AG20443 (cell line): ENCODE data around the gene ACOX2.
"Not testable (repeated sequence)": the region's sequence is repeated elsewhere in the genome, so short reads cannot be mapped to it uniquely, and the experiment has no call there.

Experiments used
- DNase-seq: peaks from one replicate; pipeline ENCODE4 v3.0.0; 2012; ENCODE audit warnings: low spot score, mixed read lengths

The ACOX2 gene

DNA sequence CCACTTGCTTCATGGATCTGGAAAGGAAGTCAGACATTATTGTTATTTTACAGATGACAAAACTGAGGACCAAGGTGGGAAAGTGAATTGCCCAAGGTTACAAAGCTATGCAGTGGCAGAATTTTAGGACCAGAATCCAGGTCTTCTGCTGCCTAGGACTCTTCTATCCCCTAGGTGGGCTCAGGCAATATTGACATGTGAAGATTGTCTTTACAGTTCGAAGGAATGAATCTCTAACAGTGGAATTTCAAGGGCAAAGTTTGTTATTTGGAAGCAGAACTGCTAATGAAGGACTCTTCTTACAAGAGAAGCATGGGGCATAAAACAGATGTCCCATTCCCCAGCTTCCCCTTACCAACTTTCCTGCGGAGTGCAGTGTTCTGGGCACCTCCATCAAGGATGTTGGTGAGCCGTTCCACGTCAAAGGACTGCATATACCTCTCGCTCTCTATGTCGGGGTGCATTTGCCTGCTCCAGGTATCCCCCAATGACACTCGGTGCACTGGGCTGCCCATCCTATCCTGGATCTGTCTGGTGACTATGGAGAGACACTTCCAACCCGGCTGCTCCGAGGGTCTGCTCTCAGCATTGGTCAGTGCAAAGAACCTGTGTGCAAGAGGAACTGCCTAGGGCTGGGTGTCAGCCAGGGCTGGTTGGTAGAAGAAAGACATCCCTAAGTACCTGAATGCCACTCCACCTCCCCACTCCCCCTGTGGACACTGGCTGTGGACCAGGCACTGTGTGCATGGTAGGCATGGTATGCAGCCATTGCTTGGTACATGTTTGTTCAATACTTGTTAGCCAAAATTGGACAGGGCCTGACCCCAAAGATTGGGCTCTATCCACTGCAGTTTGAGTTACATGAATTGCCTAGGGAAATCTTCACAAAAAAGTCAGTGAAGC is 2.1 kb downstream of the ACOX2 start:
- no peak for DNase-seq

DNA sequence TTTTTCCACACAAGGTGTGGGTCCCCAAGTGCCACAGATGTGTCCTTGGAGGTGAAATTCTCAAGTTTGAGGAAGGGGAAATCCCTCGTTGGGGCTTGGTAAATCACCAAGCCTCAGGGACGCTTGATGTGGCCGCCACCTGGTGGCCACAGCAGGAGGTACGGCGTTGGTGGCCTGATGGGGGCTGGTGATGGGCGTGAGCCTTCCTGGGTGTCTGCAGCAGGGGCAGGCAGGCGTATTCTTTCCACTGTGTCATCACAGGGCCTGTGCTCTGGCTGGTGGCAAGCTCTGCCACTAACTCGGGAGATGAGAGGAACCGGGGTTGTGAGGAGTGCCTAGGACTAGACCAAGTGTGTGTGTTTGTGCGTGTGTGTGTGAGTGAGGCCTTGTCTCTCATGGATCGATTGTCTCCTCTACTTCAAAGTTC is 4.2 kb downstream of the ACOX2 start:
- peak; percentile 86 for DNase-seq

DNA sequence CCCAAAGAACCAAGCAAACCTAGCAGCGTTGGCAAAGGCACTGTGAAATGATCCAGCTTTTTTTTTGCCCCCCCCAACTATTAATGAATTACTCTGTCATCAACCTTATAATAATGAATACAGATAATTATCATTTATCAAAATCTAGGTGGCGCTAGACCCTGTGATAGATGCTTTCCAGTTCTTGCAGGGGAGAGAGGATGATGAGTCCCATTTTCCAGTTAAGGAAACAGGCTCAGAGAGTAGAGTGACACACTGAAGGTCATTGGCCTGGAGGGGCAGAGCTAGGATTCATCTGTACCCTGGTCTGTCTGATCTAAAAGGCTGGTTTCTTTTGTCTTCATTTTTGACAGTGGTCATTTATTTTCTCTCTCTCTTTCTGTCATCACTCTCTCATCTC is 5.0 kb downstream of the ACOX2 start:
- DNase-seq: no peak

DNA sequence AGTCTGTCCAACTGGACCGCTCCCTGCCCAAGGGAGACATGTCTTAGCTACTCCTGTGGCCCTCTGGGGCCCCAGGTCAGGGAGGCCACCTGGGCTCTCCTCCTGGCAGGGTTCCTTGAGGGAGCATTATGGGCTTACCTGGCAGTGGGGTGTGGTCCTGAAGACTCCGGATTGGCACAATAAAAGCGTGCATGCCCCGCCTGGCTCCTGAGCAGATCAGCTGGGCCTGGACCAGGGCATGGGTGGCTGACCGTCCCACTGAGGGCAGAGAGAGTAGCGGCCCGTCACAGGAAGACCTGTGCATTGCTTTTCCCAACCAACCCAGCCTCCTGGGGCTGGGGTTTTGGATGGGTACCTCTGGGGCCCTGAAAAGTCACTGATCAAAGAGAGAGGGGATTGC is 5.4 kb downstream of the ACOX2 start:
- no peak for DNase-seq

DNA sequence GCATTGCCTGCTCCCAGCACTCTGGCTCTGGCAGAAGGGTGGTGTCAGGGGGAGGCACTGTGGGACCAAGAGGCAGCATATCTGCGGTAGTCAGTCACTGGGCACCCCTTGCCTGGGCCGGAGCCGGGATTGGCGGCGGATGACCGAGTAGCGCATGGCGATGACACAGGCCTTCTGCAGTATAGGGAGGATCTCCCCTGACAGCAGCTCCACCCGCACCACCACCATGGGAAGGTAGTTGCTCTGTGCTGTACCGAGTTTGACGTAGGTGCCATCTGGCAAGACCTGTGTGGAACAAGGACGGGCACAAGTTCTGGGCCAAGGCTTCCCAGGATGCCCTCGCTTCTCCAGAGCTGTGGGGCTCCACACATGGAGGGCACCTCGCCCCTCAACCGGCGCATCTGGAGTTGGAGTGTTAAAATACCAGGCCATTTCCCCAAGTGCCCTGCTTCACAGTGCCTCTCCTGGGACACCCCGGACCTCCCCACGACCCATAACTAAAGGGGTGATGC is 6.6 kb downstream of the ACOX2 start:
- DNase-seq: no peak

DNA sequence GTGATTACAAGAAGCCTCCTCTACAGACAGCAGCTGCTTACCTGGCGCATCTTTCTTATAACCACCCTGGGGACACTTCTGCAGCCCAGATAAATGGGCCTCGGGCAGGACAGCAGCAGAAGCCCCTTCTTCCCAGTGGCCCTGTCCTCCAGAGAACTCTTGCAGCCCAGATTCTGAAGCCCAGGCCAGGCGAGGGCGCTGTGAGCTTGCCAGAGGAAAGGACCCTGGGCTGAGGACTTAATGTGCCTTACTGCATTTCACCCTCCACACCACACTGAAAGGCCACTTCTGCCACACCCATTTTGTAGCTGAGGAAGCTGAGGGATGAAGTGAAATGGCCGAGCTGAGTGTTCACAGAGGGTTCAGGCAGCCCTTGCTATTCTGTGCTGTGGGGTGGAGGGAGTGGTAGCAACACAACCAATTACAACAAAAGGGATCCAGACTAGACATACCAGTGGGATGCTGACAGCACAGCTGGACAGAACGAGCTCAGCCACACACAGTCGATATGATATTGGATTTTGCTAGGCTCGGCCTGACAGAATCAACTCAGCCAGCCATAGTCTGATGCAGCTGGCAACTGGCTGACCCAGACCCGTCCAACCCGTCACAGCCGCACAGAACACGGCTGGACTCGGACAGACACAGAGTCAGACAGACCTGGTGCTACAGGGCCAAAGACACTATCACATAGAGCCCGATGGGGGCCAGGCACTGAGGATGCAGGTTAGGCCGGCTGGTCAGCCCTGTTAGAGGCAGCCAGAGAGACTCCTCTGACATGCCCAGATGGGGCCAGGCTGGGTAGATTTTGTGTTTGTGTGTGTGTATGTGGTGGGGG is 7.3 kb downstream of the ACOX2 start:
- peak; percentile 43 for DNase-seq

GRCh38 chr3:58528629-58529028 is 8.4 kb downstream of the ACOX2 start:
- no peak for DNase-seq

- DNase-seq: not testable (repeated sequence)
Measured at GRCh38 chr3:58527440-58527839, 9.6 kb downstream of the ACOX2 start.

DNA sequence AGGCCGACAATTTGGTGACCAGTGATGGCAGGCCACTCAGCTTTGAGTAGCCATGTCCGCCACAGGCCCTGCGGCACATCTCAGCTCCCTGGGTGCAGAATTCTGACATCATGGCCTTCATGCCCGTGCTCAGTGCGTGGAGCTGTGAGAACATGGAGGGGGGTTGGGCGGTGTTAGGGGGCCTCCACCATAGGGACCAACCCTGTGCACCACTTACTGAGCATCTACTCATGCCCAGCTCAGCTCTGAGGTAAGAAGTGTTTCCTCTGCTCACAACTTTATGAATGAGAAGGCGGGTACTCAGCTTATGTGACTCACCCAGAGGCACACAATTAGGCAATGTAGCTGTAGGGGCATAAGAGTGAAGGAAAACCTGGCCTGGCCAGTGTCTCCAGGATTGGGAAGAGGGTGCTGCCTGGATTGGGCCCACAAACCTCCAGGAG is 10.5 kb downstream of the ACOX2 start:
- DNase-seq: peak; percentile 94

GRCh38 chr3:58524326-58524888 is 12.6 kb downstream of the ACOX2 start:
- no peak for DNase-seq

- DNase-seq: no peak
Measured at GRCh38 chr3:58522759-58523425, 14.1 kb downstream of the ACOX2 start.

GRCh38 chr3:58521917-58522631 is 14.9 kb downstream of the ACOX2 start:
- DNase-seq: no peak

- DNase-seq: no peak
Measured at GRCh38 chr3:58521336-58521670, 15.7 kb downstream of the ACOX2 start.

- no peak for DNase-seq
Measured at GRCh38 chr3:58520403-58521335, 16.3 kb downstream of the ACOX2 start.

- DNase-seq: no peak
Measured at GRCh38 chr3:58519668-58520402, 17.2 kb downstream of the ACOX2 start.

GRCh38 chr3:58518291-58518789 is 18.6 kb downstream of the ACOX2 start:
- DNase-seq: no peak

- DNase-seq: no peak
Measured at GRCh38 chr3:58514405-58514804, 22.6 kb downstream of the ACOX2 start.

- DNase-seq: no peak
Measured at GRCh38 chr3:58508437-58508836, 28.6 kb downstream of the ACOX2 start.

DNA sequence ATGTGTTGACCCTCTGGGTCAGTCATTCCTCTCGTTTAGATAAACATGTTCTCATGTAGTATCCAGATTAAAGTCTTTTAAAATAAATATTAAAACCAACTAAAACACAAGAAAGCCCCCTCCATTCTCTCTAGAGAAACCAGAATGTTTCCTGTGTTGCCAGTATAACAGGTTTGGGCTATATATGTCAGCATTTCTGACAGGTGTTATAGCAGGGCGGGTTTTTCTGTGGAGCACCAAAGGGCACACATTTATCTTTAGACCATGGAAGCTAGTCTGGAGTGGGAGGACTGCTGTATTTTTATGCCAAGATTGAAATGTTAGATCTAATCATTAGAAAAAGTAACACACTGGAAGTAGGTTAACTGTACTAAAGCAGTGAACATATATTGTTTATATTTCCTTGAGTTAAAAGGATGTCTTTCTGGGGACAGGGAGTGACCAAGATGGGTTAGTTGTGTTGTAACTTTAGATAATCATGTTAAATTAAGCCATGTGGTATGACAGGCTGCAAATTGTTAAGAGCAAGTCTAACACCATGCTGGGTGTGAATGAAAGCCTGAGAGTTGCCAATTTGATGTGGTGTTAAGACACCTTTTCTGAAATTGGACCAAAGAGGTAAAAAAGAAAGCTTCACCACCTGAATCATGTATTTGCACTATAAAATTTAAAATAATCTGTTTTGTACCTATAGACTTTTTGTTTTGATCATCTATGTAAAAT is 29.5 kb downstream of the ACOX2 start:
- no peak for DNase-seq
